GM23338 (cell line): ENCODE results near the gene MRPS27. TPM values are rescaled to one million over a fixed set of nuclear protein-coding genes. Genes with fewer than 3 reads are reported as not detected.

Source experiments
- ATAC-seq: fragments of 200-7000 bp; cut with Tn5 transposase; 3 replicates; pipeline ENCODE4 v1.9.1; 2020
- DNase-seq: peaks from one replicate; pipeline ENCODE4 v3.0.0-alpha.2; 2015; ENCODE audit warnings: low spot score
- H2AFZ ChIP-seq: fragments of 200-600 bp; sonication (generic); 2 replicates; pipeline ENCODE4 v1.8.0; 2016; ENCODE audit warnings: antibody characterized with exemption, mild to moderate bottlenecking, moderate library complexity
- H3F3A ChIP-seq: fragments of 200-600 bp; sonication (generic); replicated peaks from 2 replicates; pipeline ENCODE4 v1.8.0; 2017; ENCODE audit warnings: antibody characterized with exemption, mixed run types, low read depth
- H3K27ac ChIP-seq: fragments of 200-600 bp; sonication (generic); 2 replicates; pipeline ENCODE4 v1.6.1; 2016; ENCODE audit warnings: low read depth
- H3K27me3 ChIP-seq: fragments of 200-600 bp; sonication (generic); 2 replicates; pipeline ENCODE4 v1.8.0; 2016; ENCODE audit warnings: mild to moderate bottlenecking, mixed run types, moderate library complexity; ENCODE audit not compliant: insufficient read depth
- H3K36me3 ChIP-seq: fragments of 200-600 bp; sonication (generic); 2 replicates; pipeline ENCODE4 v1.8.0; 2016; ENCODE audit warnings: mild to moderate bottlenecking; ENCODE audit not compliant: insufficient read depth
- H3K4me1 ChIP-seq: fragments of 200-600 bp; sonication (generic); 2 replicates; pipeline ENCODE4 v1.8.0; 2016; ENCODE audit warnings: mild to moderate bottlenecking, moderate library complexity; ENCODE audit not compliant: insufficient read depth
- H3K4me2 ChIP-seq: fragments of 200-600 bp; sonication (generic); 2 replicates; pipeline ENCODE4 v1.7.1; 2017; ENCODE audit warnings: mixed run types
- H3K4me3 ChIP-seq: fragments of 200-600 bp; sonication (generic); 2 replicates; pipeline ENCODE4 v1.6.1; 2016; ENCODE audit warnings: mixed run types
- H3K79me2 ChIP-seq: fragments of 200-600 bp; sonication (generic); replicated peaks from 2 replicates; pipeline ENCODE4 v1.8.0; 2017; ENCODE audit warnings: mild to moderate bottlenecking; ENCODE audit not compliant: insufficient read depth
- H3K9me2 ChIP-seq: fragments of 200-600 bp; sonication (generic); 2 replicates; pipeline ENCODE4 v1.8.0; 2017; ENCODE audit not compliant: insufficient read depth
- H4K20me1 ChIP-seq: fragments of 200-600 bp; sonication (generic); replicated peaks from 2 replicates; pipeline ENCODE4 v1.8.0; 2017; ENCODE audit warnings: mild to moderate bottlenecking; ENCODE audit not compliant: insufficient read depth
- H3K27ac Mint-ChIP-seq: 2 replicates; pipeline ENCODE4 v1.8.0; 2020; ENCODE audit warnings: inconsistent platforms, mild to moderate bottlenecking, moderate library complexity, mixed read lengths
- H3K27me3 Mint-ChIP-seq: 3 replicates; pipeline ENCODE4 v1.8.0; 2022; ENCODE audit warnings: low read depth, mild to moderate bottlenecking, moderate library complexity, mixed read lengths, inconsistent platforms; ENCODE audit not compliant: insufficient read depth, poor library complexity
- H3K36me3 Mint-ChIP-seq: 3 replicates; pipeline ENCODE4 v1.8.0; 2021; ENCODE audit warnings: low read depth, mild to moderate bottlenecking, inconsistent platforms, moderate library complexity, mixed read lengths
- H3K4me1 Mint-ChIP-seq: 3 replicates; pipeline ENCODE4 v1.8.0; 2020; ENCODE audit warnings: mild to moderate bottlenecking, inconsistent platforms, mixed read lengths
- H3K4me3 Mint-ChIP-seq: 3 replicates; pipeline ENCODE4 v1.8.0; 2021; ENCODE audit warnings: moderate library complexity, mild to moderate bottlenecking, inconsistent platforms, mixed read lengths
- H3K9me3 Mint-ChIP-seq: 3 replicates; pipeline ENCODE4 v1.8.0; 2020; ENCODE audit warnings: moderate library complexity, mild to moderate bottlenecking, inconsistent platforms, mixed read lengths
- CREB1 ChIP-seq: fragments of 250-450 bp; sonication (Bioruptor Pico); IDR thresholded peaks from 2 replicates; pipeline ENCODE4 v1.5.0; 2020; ENCODE audit warnings: low read depth, mild to moderate bottlenecking, moderate library complexity
- EZH2 ChIP-seq: fragments of 200-600 bp; sonication (generic); IDR thresholded peaks from one replicate; pipeline ENCODE4 v1.8.0; 2017; ENCODE audit warnings: antibody characterized with exemption, mild to moderate bottlenecking, low read depth; ENCODE audit not compliant: unreplicated experiment
- EZH2phosphoT487 ChIP-seq: fragments of 200-600 bp; sonication (generic); IDR thresholded peaks from one replicate; pipeline ENCODE4 v1.8.1; 2018; ENCODE audit warnings: antibody characterized with exemption; ENCODE audit not compliant: unreplicated experiment
- JUNB ChIP-seq: IDR thresholded peaks from one replicate; pipeline ENCODE4 v1.6.1; 2016; ENCODE audit warnings: antibody characterized with exemption; ENCODE audit not compliant: unreplicated experiment
- NANOG ChIP-seq: IDR thresholded peaks from 2 replicates; pipeline ENCODE4 v1.6.1; 2016; ENCODE audit warnings: antibody characterized with exemption, borderline replicate concordance
- POLR2AphosphoS5 ChIP-seq: IDR thresholded peaks from 2 replicates; pipeline ENCODE4 v1.6.1; 2016; ENCODE audit warnings: antibody characterized with exemption, low read depth
- STAT1 ChIP-seq: IDR thresholded peaks from one replicate; pipeline ENCODE4 v1.6.1; 2016; ENCODE audit warnings: antibody characterized with exemption; ENCODE audit not compliant: unreplicated experiment
- ZNF331 ChIP-seq: fragments of 250-450 bp; sonication (Bioruptor Pico); IDR thresholded peaks from 2 replicates; pipeline ENCODE4 v1.5.0; 2020; ENCODE audit warnings: low read depth, mild to moderate bottlenecking, moderate library complexity
- polyA plus RNA-seq: library from polyadenylated mRNA; unstranded; fragments of >200 nt; fragmentation: Nextera tagmentation; extraction: Ambion mirVana; gene quantifications from 2 replicates; pipeline ENCODE4 v1.2.1, GENCODE V29; 2016
- total RNA-seq: library from RNA; depleted of rRNA; stranded (reverse); fragments of >200 nt; shearing (Covaris generic); gene quantifications from 2 replicates; pipeline ENCODE4 v1.2.3, GENCODE V29; 2014
- TF ChIP-seq, protein P1 (sequence below): fragments of 250-450 bp; sonication (Bioruptor Pico); IDR thresholded peaks from 2 replicates; pipeline ENCODE4 v1.5.0; 2020; ENCODE audit warnings: mild to moderate bottlenecking, moderate library complexity
- TF ChIP-seq, protein P2 (sequence below), 2 experiments: fragments of 200-600 bp in 1 of 2; sonication (generic) in 1 of 2; conservative IDR thresholded peaks; 2 replicates each; pipeline versions ENCODE4 v1.5.1 to v1.6.1; 2016 to 2017; ENCODE audit warnings: antibody characterized with exemption in 2 of 2, low read depth in 2 of 2, mild to moderate bottlenecking in 2 of 2, moderate library complexity in 1 of 2
- TF ChIP-seq, protein P3 (sequence below): IDR thresholded peaks from one replicate; pipeline ENCODE4 v1.6.1; 2018; ENCODE audit warnings: antibody characterized with exemption; ENCODE audit not compliant: unreplicated experiment

MRPS27 gene
- total and polyA plus RNA-seq, 2 experiments from 2014 or later: 53.2 to 141 TPM

DNA sequence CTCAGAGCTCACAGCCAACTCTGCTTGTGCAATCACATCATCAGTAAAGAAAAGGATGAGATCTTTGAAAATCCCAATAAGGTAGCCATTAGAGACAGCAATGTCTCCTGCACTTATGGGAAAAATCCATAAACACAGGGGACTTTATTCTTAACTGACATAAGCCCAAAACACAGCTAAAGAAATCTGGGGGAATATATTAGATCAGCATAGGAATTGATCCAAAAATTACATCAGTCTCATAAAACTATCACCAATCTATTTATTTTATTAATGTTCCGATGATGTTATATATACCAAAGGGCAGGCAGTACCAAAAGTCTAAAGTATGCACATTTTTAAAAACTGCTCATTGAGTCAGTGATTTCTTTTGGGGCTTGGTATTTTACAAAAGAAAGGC is 6.9 kb downstream of the MRPS27 start:
- Mint-ChIP-seq H3K36me3 (peaks cover 56% of the 10 kb centered on the region), H3K9me3 (no peaks in the 10 kb centered on the region)

DNA sequence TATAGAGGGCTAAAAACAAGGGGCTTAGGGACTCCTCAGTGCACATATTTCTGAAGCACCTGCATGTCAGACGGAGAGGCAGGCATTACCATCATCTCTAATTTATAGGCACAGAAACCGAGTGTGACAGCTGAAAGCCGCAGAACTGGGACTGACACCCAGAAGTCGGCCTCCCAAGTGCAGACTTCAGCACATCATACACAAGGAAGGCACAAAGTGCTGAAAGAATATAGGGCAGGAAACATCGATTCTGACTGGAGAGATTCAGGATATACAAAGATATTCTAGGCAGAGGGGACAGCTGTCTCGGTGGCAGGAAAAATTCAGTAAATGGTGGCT is 11.2 kb downstream of the MRPS27 start:
- DNase-seq: no peak
- peak overlapping the region; percentile 99 for H3K27ac Mint-ChIP-seq
- Histone ChIP-seq H3K79me2 (peaks cover 50% of the 10 kb centered on the region), H3K4me1 (peaks cover 22% of the 10 kb centered on the region), H3K36me3 (peaks cover 8% of the 10 kb centered on the region; the same call in 1 of the 2 replicates), H3K9me2 (no peaks in the 10 kb centered on the region), H4K20me1 (no peaks in the 10 kb centered on the region), H3K27ac (peak overlapping the region; percentile 48), H3F3A (no peaks in the 10 kb centered on the region; the same call in 1 of the 2 replicates), H2AFZ (no peak overlapping the region), H3K4me3 (peak overlapping the region; percentile 73), H3K27me3 (no peaks in the 10 kb centered on the region), H3K4me2 (peak overlapping the region; percentile 50)
- H3K4me1 Mint-ChIP-seq: peaks cover 22% of the 10 kb centered on the region
- H3K27me3 Mint-ChIP-seq: peaks cover 7% of the 10 kb centered on the region
- peak overlapping the region; percentile 87 for H3K4me3 Mint-ChIP-seq
- H3K9me3 Mint-ChIP-seq: no peaks in the 10 kb centered on the region
- H3K36me3 Mint-ChIP-seq: peaks cover 48% of the 10 kb centered on the region
- ATAC-seq: no peak
- TF ChIP-seq NANOG: no peak
- TF ChIP-seq EZH2phosphoT487: no peak
- TF ChIP-seq, protein P1, sequence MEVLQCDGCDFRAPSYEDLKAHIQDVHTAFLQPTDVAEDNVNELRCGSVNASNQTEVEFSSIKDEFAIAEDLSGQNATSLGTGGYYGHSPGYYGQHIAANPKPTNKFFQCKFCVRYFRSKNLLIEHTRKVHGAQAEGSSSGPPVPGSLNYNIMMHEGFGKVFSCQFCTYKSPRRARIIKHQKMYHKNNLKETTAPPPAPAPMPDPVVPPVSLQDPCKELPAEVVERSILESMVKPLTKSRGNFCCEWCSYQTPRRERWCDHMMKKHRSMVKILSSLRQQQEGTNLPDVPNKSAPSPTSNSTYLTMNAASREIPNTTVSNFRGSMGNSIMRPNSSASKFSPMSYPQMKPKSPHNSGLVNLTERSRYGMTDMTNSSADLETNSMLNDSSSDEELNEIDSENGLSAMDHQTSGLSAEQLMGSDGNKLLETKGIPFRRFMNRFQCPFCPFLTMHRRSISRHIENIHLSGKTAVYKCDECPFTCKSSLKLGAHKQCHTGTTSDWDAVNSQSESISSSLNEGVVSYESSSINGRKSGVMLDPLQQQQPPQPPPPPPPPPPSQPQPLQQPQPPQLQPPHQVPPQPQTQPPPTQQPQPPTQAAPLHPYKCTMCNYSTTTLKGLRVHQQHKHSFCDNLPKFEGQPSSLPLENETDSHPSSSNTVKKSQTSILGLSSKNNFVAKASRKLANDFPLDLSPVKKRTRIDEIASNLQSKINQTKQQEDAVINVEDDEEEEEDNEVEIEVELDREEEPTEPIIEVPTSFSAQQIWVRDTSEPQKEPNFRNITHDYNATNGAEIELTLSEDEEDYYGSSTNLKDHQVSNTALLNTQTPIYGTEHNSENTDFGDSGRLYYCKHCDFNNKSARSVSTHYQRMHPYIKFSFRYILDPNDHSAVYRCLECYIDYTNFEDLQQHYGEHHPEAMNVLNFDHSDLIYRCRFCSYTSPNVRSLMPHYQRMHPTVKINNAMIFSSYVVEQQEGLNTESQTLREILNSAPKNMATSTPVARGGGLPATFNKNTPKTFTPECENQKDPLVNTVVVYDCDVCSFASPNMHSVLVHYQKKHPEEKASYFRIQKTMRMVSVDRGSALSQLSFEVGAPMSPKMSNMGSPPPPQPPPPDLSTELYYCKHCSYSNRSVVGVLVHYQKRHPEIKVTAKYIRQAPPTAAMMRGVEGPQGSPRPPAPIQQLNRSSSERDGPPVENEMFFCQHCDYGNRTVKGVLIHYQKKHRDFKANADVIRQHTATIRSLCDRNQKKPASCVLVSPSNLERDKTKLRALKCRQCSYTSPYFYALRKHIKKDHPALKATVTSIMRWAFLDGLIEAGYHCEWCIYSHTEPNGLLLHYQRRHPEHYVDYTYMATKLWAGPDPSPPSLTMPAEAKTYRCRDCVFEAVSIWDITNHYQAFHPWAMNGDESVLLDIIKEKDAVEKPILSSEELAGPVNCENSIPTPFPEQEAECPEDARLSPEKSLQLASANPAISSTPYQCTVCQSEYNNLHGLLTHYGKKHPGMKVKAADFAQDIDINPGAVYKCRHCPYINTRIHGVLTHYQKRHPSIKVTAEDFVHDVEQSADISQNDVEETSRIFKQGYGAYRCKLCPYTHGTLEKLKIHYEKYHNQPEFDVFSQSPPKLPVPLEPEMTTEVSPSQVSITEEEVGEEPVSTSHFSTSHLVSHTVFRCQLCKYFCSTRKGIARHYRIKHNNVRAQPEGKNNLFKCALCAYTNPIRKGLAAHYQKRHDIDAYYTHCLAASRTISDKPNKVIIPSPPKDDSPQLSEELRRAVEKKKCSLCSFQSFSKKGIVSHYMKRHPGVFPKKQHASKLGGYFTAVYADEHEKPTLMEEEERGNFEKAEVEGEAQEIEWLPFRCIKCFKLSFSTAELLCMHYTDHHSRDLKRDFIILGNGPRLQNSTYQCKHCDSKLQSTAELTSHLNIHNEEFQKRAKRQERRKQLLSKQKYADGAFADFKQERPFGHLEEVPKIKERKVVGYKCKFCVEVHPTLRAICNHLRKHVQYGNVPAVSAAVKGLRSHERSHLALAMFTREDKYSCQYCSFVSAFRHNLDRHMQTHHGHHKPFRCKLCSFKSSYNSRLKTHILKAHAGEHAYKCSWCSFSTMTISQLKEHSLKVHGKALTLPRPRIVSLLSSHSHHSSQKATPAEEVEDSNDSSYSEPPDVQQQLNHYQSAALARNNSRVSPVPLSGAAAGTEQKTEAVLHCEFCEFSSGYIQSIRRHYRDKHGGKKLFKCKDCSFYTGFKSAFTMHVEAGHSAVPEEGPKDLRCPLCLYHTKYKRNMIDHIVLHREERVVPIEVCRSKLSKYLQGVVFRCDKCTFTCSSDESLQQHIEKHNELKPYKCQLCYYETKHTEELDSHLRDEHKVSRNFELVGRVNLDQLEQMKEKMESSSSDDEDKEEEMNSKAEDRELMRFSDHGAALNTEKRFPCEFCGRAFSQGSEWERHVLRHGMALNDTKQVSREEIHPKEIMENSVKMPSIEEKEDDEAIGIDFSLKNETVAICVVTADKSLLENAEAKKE (CRISPR knock-in tag): no peak
- TF ChIP-seq, protein P2, sequence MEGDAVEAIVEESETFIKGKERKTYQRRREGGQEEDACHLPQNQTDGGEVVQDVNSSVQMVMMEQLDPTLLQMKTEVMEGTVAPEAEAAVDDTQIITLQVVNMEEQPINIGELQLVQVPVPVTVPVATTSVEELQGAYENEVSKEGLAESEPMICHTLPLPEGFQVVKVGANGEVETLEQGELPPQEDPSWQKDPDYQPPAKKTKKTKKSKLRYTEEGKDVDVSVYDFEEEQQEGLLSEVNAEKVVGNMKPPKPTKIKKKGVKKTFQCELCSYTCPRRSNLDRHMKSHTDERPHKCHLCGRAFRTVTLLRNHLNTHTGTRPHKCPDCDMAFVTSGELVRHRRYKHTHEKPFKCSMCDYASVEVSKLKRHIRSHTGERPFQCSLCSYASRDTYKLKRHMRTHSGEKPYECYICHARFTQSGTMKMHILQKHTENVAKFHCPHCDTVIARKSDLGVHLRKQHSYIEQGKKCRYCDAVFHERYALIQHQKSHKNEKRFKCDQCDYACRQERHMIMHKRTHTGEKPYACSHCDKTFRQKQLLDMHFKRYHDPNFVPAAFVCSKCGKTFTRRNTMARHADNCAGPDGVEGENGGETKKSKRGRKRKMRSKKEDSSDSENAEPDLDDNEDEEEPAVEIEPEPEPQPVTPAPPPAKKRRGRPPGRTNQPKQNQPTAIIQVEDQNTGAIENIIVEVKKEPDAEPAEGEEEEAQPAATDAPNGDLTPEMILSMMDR (conservative IDR thresholded peaks at IDR 0.05; ENCODE audit: low read depth in 2 of 2): no peak
- no peak for TF ChIP-seq ZNF331
- no peak for TF ChIP-seq POLR2AphosphoS5

More for the DNA sequence above, 6.9 kb downstream of the MRPS27 start:
- Mint-ChIP-seq H3K27me3 (peaks cover 1% of the 10 kb centered on the region), H3K4me3 (no peak overlapping the region), H3K27ac (no peak overlapping the region), H3K4me1 (peaks cover 7% of the 10 kb centered on the region; the same call in 2 of the 3 replicates)
- Histone ChIP-seq H3F3A (no peaks in the 10 kb centered on the region; the same call in 1 of the 2 replicates), H3K4me3 (no peak overlapping the region), H3K36me3 (peaks cover 8% of the 10 kb centered on the region; the same call in 1 of the 2 replicates), H3K4me1 (no peaks in the 10 kb centered on the region), H2AFZ (no peak overlapping the region), H3K27me3 (no peaks in the 10 kb centered on the region), H3K4me2 (no peak overlapping the region), H4K20me1 (no peaks in the 10 kb centered on the region; the same call in 1 of the 2 replicates), H3K9me2 (no peaks in the 10 kb centered on the region), H3K27ac (no peak overlapping the region), H3K79me2 (peaks cover 52% of the 10 kb centered on the region)
- DNase-seq (no peak), ATAC-seq (no peak)
- no peak for TF ChIP-seq STAT1
- TF ChIP-seq, protein P3, sequence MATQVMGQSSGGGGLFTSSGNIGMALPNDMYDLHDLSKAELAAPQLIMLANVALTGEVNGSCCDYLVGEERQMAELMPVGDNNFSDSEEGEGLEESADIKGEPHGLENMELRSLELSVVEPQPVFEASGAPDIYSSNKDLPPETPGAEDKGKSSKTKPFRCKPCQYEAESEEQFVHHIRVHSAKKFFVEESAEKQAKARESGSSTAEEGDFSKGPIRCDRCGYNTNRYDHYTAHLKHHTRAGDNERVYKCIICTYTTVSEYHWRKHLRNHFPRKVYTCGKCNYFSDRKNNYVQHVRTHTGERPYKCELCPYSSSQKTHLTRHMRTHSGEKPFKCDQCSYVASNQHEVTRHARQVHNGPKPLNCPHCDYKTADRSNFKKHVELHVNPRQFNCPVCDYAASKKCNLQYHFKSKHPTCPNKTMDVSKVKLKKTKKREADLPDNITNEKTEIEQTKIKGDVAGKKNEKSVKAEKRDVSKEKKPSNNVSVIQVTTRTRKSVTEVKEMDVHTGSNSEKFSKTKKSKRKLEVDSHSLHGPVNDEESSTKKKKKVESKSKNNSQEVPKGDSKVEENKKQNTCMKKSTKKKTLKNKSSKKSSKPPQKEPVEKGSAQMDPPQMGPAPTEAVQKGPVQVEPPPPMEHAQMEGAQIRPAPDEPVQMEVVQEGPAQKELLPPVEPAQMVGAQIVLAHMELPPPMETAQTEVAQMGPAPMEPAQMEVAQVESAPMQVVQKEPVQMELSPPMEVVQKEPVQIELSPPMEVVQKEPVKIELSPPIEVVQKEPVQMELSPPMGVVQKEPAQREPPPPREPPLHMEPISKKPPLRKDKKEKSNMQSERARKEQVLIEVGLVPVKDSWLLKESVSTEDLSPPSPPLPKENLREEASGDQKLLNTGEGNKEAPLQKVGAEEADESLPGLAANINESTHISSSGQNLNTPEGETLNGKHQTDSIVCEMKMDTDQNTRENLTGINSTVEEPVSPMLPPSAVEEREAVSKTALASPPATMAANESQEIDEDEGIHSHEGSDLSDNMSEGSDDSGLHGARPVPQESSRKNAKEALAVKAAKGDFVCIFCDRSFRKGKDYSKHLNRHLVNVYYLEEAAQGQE: no peak
- TF ChIP-seq POLR2AphosphoS5: no peak
- no peak for TF ChIP-seq EZH2
- TF ChIP-seq ZNF331: no peak
- no peak for TF ChIP-seq JUNB
- no peak for TF ChIP-seq CREB1 (CRISPR knock-in tag)
